ENCODE data around the gene ITPR1. TPM values are rescaled to one million over a fixed set of nuclear protein-coding genes. Genes with fewer than 3 reads are reported as not detected.
A peak's percentile ranks its signal among the peaks of the same experiment; 100 is the strongest.

Gene ITPR1
- total and polyA plus RNA-seq, 2 experiments from 2014 or later, result 17.6 to 28.8 TPM

- Histone ChIP-seq H3K27ac (no peak overlapping the region), H3K27me3 (no peaks in the 10 kb centered on the region), H3K4me1 (ENCODE audit: low read depth) (peaks cover 26% of the 10 kb centered on the region), H3K36me3 (no peaks in the 10 kb centered on the region), H3K9me3 (ENCODE audit: low read depth) (no peaks in the 10 kb centered on the region), H3K4me3 (no peak overlapping the region)
- TF ChIP-seq CTCF (IDR thresholded peaks at IDR 0.05; ENCODE audit: low read depth, low read length), result no peak
- DNase-seq (ENCODE audit: low read depth in 1 of 2, low spot score in 1 of 2), result peak in 1 of 2 donors; percentile 39
Measured at GRCh38 chr3:4551051-4551711, 58.0 kb downstream of the ITPR1 start.

- H3K4me3 ChIP-seq, result no peak overlapping the region
- TF ChIP-seq CTCF (IDR thresholded peaks at IDR 0.05; ENCODE audit: low read depth, low read length), result no peak
Measured at GRCh38 chr3:4551794-4552442, 58.8 kb downstream of the ITPR1 start.

GRCh38 chr3:4552811-4553210, 59.7 kb downstream of the ITPR1 start:
- Histone ChIP-seq H3K27me3 (no peaks in the 10 kb centered on the region), H3K4me1 (ENCODE audit: low read depth) (peaks cover 13% of the 10 kb centered on the region), H3K9me3 (ENCODE audit: low read depth) (no peaks in the 10 kb centered on the region), H3K4me3 (no peak overlapping the region), H3K36me3 (no peaks in the 10 kb centered on the region), H3K27ac (no peak overlapping the region)
- DNase-seq (ENCODE audit: low read depth in 1 of 2, low spot score in 1 of 2), result no peak
- TF ChIP-seq CTCF (IDR thresholded peaks at IDR 0.05; ENCODE audit: low read depth, low read length), result no peak

More at GRCh38 chr3:4551794-4552442, 58.8 kb downstream of the ITPR1 start:
- Histone ChIP-seq H3K36me3 (no peaks in the 10 kb centered on the region), H3K27me3 (no peaks in the 10 kb centered on the region), H3K4me1 (ENCODE audit: low read depth) (peaks cover 22% of the 10 kb centered on the region), H3K27ac (no peak overlapping the region), H3K9me3 (ENCODE audit: low read depth) (no peaks in the 10 kb centered on the region)
- no peak for DNase-seq (ENCODE audit: low read depth in 1 of 2, low spot score in 1 of 2)

GRCh38 chr3:4561661-4562060, 68.5 kb downstream of the ITPR1 start:
- TF ChIP-seq CTCF (IDR thresholded peaks at IDR 0.05; ENCODE audit: low read depth, low read length), result no peak
- H3K36me3 ChIP-seq, result no peaks in the 10 kb centered on the region
- no peak overlapping the region for H3K27ac ChIP-seq
- no peaks in the 10 kb centered on the region for H3K9me3 ChIP-seq (ENCODE audit: low read depth)
- H3K4me1 ChIP-seq (ENCODE audit: low read depth), result no peaks in the 10 kb centered on the region
- H3K27me3 ChIP-seq, result no peaks in the 10 kb centered on the region
- no peak overlapping the region for H3K4me3 ChIP-seq
- no peak for DNase-seq (ENCODE audit: low read depth in 1 of 2, low spot score in 1 of 2)

GRCh38 chr3:4562595-4562994, 69.4 kb downstream of the ITPR1 start:
- no peak overlapping the region for H3K4me3 ChIP-seq
- no peak overlapping the region for H3K27ac ChIP-seq
- no peak for DNase-seq (ENCODE audit: low read depth in 1 of 2, low spot score in 1 of 2)
- H3K9me3 ChIP-seq (ENCODE audit: low read depth), result no peaks in the 10 kb centered on the region
- H3K4me1 ChIP-seq (ENCODE audit: low read depth), result no peaks in the 10 kb centered on the region
- no peaks in the 10 kb centered on the region for H3K27me3 ChIP-seq
- no peak for TF ChIP-seq CTCF (IDR thresholded peaks at IDR 0.05; ENCODE audit: low read depth, low read length)
- no peaks in the 10 kb centered on the region for H3K36me3 ChIP-seq
